NCI-H1436 treated with DMSO at 0.1 percent for 48 hours (cell line): ENCODE measurements around the gene IGFL1.
"Not testable (repeated sequence)": the region's sequence is repeated elsewhere in the genome, so short reads cannot be mapped to it uniquely, and the experiment has no call there.

Experiments used
- DNase-seq: peaks from one replicate; lab custom pipeline; 2025; lab: John Stamatoyannopoulos, UW

The IGFL1 gene

DNA sequence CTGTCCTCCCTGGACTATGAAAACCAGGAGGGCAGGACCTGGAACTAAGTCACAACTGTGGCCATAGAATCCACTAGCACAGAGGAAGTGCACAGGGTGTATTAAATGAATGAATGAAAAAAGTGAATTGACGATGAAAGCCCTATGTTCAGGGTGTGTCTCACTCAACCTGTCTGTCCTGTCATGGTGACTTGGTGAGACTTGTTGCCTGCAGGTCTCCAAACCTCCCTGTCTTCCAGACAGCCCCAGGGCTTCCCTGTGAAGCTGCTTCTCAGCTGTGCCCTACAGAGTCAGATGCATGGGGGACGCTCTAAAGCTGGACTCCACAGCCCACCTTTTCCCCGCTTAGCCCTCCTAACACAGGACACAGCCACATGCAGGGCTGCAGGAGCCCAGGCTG, 4.8 kb upstream of the IGFL1 start:
- DNase-seq = no peak

DNA sequence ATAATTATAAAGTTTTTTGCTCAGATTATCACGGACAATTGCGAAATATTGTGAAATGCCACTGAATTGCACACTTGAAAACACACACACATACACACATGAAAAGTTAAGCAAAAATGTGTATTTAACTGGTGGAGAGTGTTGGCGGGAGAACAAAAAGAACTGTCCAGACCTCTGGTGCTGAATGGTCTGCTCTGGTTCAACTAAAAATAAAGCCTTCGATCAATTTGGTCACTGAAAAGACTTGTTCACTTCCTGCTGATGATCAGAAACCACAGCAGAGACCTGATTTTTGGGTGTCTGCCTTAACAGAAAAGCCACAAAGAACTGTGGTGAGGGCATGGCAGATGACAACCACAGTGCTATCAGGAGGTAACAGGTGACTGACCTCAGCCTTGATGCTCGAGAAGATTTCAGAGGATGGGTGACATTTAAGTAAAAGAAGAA, 4.0 kb upstream of the IGFL1 start:
- no peak for DNase-seq

DNA sequence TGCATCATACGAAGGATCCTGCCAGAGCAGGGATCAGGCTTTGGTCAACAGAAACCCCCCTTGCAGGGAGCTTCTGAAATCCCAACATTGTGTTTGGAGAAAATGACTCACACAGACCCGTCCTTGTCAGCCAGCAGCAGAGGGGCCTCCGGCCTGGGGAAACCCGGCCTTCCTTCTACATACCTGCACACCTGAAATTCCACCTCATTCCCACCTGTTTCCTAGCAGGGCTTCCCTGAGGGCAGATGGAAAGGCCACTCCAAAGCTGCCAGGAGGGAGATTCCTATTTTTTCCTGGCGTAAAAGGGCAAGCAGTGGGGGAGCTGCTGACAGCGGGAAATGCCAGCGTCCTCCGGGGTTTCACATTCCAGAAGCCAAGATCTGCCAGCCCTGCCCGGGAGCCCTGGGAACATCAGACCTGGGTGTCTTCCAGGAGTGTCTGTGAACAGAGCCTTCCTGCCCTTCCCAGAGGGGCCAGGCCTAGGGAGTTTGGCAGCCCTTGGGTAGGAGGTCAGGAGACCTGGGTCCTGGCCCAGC, 3.0 kb upstream of the IGFL1 start:
- DNase-seq = no peak

DNA sequence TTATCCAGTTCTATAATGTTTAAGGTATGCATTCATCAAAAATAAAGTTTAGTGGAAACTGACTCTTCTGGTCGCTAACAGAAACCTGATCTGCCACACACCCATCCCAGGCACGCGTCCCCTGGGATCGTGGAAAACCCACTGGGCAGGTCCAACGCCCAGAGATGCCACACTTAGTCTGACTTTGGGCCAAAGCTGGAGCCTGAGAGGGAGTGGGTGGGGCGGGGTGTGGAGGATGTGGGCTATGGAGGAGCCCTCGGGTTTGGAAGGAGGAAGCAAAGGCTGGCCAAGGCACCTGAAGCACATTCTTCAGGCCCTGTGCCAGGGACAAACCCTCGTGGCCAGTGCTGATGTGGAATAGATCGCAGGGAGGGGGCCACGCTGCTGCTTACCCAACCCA, 2.5 kb downstream of the IGFL1 start:
- no peak for DNase-seq

DNA sequence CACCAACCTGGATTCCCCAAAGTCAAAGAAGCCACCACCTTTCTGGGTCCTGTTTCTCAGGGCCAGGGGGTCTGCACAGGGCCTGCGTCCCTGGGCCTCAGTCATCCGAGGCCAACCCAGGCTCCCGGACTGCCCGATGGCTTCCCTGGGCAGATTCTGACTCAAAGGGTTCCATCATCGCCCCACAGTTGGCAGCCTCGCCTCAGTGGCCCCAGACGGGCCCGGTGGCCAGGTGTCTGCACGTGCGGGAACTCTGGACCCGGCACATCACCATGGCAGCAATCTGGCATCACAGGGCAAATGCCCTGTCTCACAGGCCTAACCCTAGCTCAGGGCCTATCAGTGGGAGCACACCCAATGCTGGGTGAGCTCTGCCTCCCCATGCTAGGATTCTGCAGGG, 2.9 kb downstream of the IGFL1 start:
- no peak for DNase-seq

DNA sequence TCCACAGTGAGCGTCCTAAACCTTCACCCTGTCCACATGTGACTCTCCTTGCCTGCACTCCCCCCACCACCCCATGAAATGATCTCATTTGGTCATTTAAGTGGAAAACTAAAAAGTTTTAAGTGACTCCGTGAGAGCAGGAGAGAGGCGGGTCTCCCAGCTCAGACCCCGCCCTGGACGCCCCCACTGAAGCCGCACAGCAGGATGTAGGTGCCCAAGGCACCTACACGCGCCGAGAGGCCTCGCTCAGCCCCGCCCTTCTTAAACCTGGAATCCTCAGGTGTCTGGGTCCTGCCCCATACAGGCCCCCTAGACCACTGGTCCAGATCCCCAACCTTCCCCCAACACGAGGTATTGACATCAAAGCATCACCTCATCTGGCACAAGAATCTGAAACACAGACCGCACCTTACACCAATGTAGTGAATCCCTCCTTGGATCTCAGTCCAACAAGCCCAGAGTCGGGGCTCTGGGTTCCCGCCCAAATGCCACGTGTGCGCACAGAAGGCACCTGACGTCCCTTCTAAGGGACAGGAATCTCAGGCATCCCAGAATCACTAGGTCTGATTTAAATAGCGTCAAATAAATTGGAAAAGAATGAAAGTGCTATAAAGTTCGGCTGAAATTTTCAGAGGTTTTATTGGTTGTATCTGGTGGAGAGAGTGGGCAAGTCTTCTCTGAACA, 3.5 kb downstream of the IGFL1 start:
- no peak for DNase-seq

DNA sequence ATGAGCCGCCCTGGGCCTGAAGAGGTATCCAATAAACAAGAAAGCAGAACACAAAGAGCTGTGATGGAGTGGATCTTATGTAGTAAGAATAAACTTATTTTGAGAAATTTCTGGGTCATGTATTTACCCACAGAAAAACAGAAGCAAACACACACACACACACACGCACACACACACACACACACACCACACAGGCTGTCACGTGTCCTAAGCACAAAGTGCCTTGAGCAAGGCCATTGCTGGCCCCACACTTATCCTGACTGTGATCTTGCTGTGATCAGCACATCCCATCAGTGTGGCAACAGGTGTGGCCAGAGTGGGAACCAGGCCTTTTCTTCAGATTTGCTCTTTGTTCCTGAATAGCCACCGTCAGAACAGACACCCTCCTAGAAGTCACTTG, 4.3 kb downstream of the IGFL1 start:
- not testable (repeated sequence) for DNase-seq

DNA sequence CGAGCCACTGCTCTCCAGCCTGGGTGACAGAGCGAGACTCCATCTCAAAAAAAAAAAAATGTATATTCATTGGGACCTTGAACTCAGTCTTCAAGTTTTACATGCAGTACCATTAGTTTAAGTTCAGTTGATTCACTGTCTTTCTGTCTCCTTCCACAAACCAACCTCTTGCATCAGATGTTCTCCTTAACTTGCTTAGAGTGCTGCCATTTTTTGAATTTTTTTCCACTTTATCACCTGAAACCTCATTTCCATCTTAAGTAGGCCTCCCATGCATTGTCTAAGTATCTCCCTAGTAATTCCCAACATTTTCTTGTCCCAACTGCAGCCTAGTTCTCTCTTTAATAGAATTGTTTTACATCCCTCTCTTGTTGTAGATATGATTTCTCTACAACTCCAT, 8.6 kb downstream of the IGFL1 start:
- not testable (repeated sequence) for DNase-seq

DNA sequence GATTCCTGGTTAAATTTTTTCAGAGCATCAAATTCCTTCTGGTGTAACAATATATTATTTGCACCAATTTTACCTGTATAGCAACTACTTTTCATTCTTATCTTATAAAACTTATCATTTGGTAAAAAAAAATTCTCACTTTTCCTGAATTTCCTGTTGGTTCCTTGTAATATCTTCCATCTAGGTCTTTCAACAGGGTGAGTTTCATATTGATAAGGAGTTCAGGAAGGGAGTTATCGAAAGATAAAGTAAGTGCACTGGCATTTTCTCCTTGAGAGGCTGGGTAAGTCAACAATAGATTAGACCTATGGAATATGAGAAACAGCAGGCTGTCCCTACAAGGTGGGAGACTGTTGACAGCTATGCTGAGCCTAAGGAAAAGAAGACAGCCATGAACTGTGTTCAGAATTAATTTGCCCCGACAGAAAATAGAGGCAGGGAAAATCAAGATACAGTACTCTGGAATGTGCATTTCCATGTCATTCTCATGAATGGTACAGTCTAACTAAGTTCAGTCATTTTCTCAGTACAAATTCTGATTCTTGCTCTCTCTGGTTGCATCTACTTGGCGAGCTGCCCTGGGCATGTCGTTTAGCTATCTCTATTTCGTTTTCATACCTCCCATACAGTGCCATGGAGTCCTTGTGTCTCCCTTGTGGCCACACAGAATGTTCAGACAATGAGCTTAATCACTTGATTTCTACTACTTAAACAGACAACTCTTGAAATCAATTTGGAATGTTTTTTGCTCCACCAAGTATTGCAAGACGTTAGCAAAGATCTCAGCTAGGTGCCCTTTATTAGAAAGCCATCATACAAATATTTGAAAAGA, 9.9 kb downstream of the IGFL1 start:
- DNase-seq = no peak

DNA sequence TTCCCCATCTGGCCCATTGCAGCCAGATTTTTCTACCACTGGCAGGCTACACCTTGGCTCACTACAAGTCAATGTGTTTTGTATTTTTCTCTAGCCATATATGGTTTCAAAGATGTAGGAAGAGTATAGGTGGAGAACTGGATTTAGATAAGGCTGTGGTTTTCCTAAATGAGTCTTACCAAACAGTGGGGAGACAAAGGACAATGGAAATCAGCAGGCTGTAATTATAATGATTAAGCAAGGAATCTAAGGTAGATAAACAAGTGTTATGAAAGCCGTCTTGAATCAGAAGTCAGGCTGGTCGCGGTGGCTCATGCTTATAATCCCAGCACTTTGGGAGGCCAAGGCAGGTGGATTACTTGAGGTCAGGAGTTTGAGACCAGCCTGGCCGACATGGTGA, 11.2 kb downstream of the IGFL1 start:
- DNase-seq = no peak

DNA sequence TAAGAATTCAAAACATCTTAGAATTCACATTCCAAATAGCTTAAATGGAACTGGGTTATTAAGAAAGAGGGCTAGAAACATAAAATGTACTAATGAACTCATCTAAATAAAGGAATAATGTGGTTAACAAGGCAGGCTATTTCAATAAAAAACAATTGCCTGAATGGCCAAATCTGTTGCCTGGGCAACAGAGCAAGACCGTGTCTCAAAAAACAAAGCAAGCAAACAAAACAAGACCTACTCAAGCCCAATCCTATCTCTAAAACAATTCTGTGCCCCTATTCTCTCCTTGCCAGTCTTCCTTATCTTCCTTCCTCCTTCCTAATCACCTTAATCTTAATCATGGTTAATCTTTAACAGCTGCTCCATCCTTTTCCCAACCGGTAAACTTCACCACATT, 12.1 kb downstream of the IGFL1 start:
- no peak for DNase-seq

DNA sequence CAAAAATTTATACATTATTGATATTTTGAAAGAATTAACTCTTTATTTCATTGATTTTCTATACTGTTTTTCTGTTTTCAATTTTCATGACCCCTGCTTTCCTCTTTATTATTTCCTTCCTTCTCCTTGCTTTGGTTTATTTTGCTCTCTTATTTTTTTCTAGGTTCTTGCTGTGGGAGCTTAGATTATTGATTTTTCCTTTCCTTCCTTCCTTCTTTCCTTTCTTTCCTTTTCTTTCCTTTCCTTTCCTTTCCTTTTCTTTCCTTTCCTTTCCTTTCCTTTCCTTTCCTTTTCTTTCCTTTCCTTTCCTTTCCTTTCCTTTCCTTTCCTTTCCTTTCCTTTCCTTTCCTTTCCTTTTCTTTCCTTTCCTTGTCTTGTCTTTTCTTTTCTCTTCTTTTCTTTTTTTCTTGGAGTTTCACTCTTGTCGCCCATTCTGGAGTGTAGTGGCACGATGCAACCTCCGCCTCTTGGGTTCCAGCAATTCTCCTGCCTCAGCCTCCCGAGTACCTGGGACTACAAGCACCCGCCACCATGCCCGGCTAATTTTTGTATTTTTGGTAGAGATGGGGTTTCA, 13.6 kb downstream of the IGFL1 start:
- not testable (repeated sequence) for DNase-seq

DNA sequence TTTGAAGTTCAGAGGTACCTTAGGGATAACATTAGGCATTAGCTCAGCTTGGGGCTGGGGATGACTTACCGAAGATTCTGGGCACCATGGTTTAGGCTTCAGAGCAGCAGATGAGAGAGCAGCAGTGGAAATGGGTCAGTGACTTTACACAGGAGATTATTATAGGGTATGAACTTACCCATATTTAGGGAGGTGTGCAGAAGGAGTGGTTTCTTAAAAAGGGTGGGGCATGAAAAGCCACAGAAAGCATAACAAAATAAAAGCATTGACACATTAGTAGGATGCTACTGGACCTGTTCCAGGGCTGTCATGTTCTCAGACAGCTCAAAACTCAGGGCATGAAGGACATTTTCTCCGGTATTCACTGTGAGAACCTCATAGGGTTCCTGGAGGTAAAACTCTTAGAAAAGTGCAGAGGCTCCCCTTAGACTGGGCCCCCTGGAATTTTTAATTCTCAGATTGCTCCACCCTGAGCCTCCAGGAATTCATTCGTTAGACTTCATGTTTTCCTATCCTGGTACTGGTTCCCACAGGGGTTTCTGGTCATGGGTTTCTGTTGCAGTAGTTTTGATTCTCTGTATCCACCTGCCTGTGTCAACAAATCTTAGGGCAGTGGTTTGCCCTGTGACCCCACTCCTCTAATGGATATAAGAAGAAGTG, 20.7 kb downstream of the IGFL1 start:
- no peak for DNase-seq

DNA sequence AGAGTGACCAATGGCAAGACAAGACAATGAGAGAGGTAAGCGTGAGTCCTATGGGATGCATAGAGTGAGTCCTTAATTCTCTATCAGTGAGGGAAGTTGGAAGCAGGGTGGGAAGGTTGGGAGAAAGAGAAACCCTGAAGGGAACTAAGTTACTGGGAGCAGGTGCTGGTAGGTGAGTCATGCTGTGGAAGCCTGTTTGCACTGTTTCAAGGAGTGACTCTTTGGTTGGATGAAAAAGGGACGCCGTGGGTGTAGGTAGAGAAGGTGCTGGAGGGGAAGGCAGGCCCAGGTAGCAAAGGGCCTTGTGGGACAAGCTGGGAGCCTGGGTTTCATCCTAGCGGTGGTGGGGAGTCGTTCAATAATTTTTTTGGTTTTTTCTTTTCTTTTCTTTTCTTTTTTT, 21.9 kb downstream of the IGFL1 start:
- DNase-seq = no peak

DNA sequence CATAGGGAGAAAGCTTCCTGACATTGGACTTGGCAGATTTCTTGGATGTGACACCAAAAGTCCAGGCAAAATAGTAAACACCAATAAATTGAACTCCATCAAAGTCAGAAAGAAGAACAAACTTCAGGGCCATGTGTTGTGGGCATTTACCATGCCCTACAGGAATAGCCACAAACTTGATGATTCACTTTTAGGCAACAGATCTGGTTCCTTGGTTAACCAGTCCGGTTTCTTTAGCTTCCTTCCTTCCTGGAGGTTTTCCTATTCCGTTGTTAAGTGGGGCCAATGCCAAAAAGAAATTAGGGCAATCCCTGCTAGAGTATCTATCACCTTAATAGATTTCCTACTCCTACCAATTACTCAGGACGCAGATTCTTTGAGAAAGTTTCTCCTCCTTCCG, 25.2 kb downstream of the IGFL1 start:
- DNase-seq = no peak

DNA sequence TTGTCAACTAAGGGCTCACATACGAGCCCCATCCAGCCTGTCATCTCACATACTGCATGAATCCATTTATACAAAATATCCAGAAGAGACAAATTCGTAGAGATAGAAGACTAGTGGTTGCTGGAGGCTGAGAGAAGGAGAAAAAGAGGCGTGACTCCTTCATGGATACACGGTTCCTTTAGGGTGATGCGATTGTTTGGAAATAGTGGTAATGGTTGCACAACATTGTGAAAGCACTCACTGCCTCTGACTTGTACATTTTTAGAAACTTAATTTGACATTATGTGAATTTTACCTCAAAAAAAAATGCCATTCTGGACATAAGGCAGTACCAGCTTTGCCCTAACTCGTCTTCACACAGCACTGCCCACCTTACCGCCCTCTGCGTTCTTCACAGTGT, 27.3 kb downstream of the IGFL1 start:
- no peak for DNase-seq

DNA sequence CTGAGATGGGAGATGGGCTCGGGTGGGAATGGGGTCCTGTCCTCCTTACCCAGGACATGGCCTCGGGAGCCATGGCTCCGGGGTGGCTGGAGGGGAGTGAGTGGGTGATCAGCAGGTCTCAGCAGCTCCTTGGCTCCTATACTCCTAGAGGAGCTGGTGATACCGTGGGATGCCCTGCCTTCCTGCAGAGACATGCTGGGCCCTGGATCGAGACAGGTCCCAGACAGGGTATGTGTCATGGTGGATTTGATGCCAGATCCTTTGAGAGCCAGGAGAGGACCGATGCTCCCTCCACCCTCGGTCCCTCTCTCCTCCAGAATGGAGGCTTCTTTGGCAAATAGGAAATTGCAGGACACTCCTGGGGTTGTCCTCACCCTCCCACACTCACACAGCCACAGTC, 32.0 kb downstream of the IGFL1 start:
- not testable (repeated sequence) for DNase-seq

DNA sequence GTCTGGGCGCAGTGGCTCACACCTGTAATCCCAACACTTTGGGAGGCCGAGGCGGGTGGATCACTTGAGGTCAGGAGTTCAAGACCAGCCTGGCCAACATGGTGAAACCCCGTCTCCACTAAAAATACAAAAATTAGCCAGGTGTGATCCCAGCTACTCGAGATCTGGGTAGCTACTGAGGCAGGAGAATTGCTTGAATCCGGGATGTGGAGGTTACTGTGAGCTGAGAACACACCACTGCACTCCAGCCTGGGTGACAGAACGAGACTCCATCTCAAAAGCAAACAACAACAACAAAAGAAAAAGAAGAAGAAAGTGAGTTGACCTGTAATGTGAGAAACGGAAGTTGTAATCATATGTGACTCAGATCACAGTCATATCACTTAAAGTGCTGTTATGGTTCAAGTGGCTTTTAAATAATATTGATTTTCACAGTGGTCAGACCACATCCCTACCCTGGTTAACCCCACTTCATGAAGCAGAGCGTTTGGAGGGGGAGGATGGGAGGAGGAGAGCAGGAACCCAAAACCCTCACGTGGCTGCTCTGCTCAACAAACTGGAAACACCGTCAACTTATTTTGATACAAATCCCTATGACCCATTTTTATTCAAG, 33.2 kb downstream of the IGFL1 start:
- not testable (repeated sequence) for DNase-seq

DNA sequence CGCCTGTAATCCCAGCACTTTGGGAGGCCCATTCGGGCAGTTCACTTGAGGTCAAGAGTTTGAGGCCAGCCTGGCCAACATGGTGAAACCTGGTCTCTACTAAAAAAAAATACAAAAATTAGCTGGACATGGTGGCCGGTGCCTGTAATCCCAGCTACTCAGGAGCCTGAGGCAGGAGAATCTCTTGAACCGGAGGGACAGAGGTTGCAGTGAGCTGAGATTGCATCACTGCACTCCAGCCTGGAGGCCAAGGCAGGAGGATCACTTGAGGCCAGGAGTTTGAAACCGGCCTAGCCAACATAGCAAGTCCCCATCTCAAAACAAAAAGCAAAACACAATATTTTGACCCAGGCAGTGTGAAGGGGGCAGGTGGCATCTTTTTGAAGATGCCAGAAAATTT, 35.3 kb downstream of the IGFL1 start:
- DNase-seq = not testable (repeated sequence)

DNA sequence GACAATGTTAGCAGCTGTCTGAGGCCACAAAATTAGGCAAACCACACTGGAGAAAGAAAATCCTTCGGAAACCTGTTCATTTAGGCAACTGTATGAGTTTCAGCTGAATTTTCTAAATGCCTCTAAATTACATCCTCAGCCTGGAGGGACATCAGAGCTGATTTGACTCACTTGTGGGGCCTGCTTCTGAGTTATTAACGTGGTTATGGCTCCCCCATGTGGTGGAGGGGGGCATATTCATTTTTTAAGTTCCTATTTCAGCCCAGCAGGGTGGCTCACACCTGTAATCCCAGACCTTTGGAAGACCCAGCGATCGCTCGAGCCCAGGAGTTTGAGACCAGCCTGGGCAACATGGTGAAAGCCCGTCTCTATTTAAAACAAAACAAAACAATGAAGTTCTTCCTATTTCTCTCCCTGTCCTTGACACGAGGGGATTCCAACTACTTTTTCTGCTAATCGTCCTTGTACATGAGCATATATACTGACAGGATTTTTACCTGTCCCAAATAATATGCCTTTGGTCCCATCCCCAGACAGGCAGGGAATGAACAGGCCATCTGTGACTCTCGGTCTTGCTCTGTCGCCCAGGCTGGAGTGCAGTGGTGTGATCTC, 35.8 kb downstream of the IGFL1 start:
- no peak for DNase-seq

DNA sequence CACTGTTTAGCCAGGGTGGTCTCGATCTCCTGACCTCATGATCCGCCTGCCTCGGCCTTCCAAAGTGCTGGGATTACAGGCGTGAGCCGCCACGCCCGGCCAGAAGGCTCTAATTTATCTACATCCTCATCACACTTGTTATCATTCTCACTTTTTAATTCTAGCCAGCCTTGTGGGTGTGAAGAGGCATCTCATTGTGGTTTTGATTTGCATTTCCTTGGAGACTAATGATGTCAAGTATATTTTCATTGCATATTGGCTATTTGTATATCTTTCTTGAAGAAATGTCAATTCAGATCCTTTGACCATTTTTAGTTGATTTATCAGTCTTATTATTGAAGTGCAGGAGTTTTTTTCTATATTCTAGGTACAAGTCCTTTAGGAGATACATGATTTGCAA, 39.6 kb downstream of the IGFL1 start:
- DNase-seq = no peak
